ENCODE results near the gene RAB38. TPM values are rescaled to one million over a fixed set of nuclear protein-coding genes. Genes with fewer than 3 reads are reported as not detected.

RAB38 gene
- total and polyA plus RNA-seq, 2 experiments from 2014 or later, result 8.8 to 14.2 TPM

- TF ChIP-seq JUNB (IDR thresholded peaks at IDR 0.05; ENCODE audit: unreplicated experiment), result no peak
These were observed 21.1 kb upstream of the RAB38 start (continued) for GRCh38 chr11:88196393-88196792.

DNA sequence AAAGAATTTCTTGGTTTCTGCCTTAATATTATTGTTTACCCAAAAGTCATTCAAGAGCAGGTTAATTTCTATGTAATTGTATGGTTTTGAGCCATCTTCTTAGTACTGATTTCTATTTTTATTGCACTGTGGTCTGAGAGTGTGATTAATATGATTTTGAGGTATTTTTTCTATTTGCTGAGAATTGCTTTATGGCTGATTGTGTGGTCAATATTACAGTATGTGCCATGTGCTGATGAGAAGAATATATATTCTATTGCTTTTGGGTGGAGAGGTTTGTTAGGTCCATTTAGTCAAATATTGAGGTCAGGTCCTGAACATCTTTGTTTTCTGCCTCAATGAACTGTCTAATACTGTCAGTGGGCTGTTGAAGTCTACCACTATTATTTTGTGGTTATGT lies 20.7 kb upstream of the RAB38 start:
- no peaks in the 10 kb centered on the region for H3K9me2 ChIP-seq (ENCODE audit: insufficient read depth)
- no peaks in the 10 kb centered on the region for H3K36me3 ChIP-seq (ENCODE audit: insufficient read depth)
- H3K27me3 ChIP-seq (ENCODE audit: insufficient read depth), result no peaks in the 10 kb centered on the region
- Mint-ChIP-seq H3K27me3 (ENCODE audit: insufficient read depth, low read depth, poor library complexity) (peaks cover 2% of the 10 kb centered on the region), H3K9me3 (peaks cover 15% of the 10 kb centered on the region; the same call in 2 of the 3 replicates), H3K27ac (no peak overlapping the region), H3K36me3 (ENCODE audit: low read depth) (peaks cover 9% of the 10 kb centered on the region; the same call in 2 of the 3 replicates), H3K4me3 (no peak overlapping the region), H3K4me1 (no peaks in the 10 kb centered on the region)
- no peak for TF ChIP-seq EZH2phosphoT487 (IDR thresholded peaks at IDR 0.05; ENCODE audit: unreplicated experiment)
- no peak for TF ChIP-seq STAT1 (IDR thresholded peaks at IDR 0.05; ENCODE audit: unreplicated experiment)
- TF ChIP-seq REST (IDR thresholded peaks at IDR 0.05; ENCODE audit: unreplicated experiment), result no peak
- H3K4me1 ChIP-seq (ENCODE audit: insufficient read depth), result no peaks in the 10 kb centered on the region
- H3K4me2 ChIP-seq, result no peak overlapping the region
- H3K79me2 ChIP-seq (replicated peaks; ENCODE audit: insufficient read depth), result no peaks in the 10 kb centered on the region
- H3F3A ChIP-seq (replicated peaks; ENCODE audit: low read depth), result no peaks in the 10 kb centered on the region
- H2AFZ ChIP-seq, result no peak overlapping the region
- ATAC-seq, result no peak
- no peak overlapping the region for H3K27ac ChIP-seq (ENCODE audit: low read depth)
- H3K4me3 ChIP-seq, result no peak overlapping the region
- H4K20me1 ChIP-seq (replicated peaks; ENCODE audit: insufficient read depth), result no peaks in the 10 kb centered on the region
- DNase-seq (ENCODE audit: low spot score), result no peak

DNA sequence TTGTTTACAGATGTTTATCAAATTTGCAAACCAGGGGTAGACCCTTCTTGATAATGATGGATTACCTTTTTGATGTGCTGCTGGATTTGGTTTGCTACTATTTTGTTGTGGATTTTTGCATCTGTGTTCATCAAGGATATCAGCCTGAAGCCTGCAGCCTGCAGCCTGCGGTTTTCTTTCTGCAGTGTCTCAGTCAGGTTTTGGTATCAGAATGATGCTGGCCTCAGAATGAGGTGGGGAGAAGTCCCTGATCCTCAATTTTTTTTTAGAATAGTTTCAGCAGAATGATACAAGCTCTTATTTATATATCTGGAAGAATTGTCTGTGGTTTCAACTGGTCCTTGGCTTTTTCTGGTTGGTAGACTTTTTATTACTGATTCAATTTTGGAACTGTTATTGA lies 19.7 kb upstream of the RAB38 start:
- no peak overlapping the region for H3K27ac Mint-ChIP-seq
- no peak overlapping the region for H3K27ac ChIP-seq (ENCODE audit: low read depth)
- no peaks in the 10 kb centered on the region for H3K36me3 ChIP-seq (ENCODE audit: insufficient read depth)
- no peaks in the 10 kb centered on the region for H4K20me1 ChIP-seq (replicated peaks; ENCODE audit: insufficient read depth)
- peaks cover 2% of the 10 kb centered on the region for H3K27me3 Mint-ChIP-seq (ENCODE audit: insufficient read depth, low read depth, poor library complexity)
- H3K36me3 Mint-ChIP-seq (ENCODE audit: low read depth), result peaks cover 9% of the 10 kb centered on the region; the same call in 2 of the 3 replicates
- no peaks in the 10 kb centered on the region for H3K4me1 ChIP-seq (ENCODE audit: insufficient read depth)
- no peaks in the 10 kb centered on the region for H3K79me2 ChIP-seq (replicated peaks; ENCODE audit: insufficient read depth)
- H3K9me2 ChIP-seq (ENCODE audit: insufficient read depth), result no peaks in the 10 kb centered on the region
- peaks cover 15% of the 10 kb centered on the region; the same call in 2 of the 3 replicates for H3K9me3 Mint-ChIP-seq
- H3K4me3 Mint-ChIP-seq, result no peak overlapping the region
- no peak for DNase-seq (ENCODE audit: low spot score)
- no peak overlapping the region for H2AFZ ChIP-seq
- no peaks in the 10 kb centered on the region for H3K4me1 Mint-ChIP-seq
- H3F3A ChIP-seq (replicated peaks; ENCODE audit: low read depth), result no peaks in the 10 kb centered on the region
- H3K4me2 ChIP-seq, result no peak overlapping the region
- no peaks in the 10 kb centered on the region for H3K27me3 ChIP-seq (ENCODE audit: insufficient read depth)
- H3K4me3 ChIP-seq, result no peak overlapping the region
- no peak for ATAC-seq
- TF ChIP-seq NANOG (IDR thresholded peaks at IDR 0.05; ENCODE audit: borderline replicate concordance), result no peak
- TF ChIP-seq ZNF331 (CRISPR knock-in tag; IDR thresholded peaks at IDR 0.05; ENCODE audit: low read depth), result no peak
- no peak for TF ChIP-seq EZH2phosphoT487 (IDR thresholded peaks at IDR 0.05; ENCODE audit: unreplicated experiment)
- no peak for TF ChIP-seq POLR2AphosphoS5 (IDR thresholded peaks at IDR 0.05; ENCODE audit: low read depth)
- no peak for TF ChIP-seq EZH2 (IDR thresholded peaks at IDR 0.05; ENCODE audit: low read depth, unreplicated experiment)
- no peak for TF ChIP-seq STAT1 (IDR thresholded peaks at IDR 0.05; ENCODE audit: unreplicated experiment)
- no peak for TF ChIP-seq ZNF114 (CRISPR knock-in tag; IDR thresholded peaks at IDR 0.05)
- TF ChIP-seq REST (IDR thresholded peaks at IDR 0.05; ENCODE audit: unreplicated experiment), result no peak
- no peak for TF ChIP-seq CTCF (conservative IDR thresholded peaks at IDR 0.05; ENCODE audit: low read depth in 2 of 2)
- TF ChIP-seq ETS1 (IDR thresholded peaks at IDR 0.05), result no peak
- no peak for TF ChIP-seq JUNB (IDR thresholded peaks at IDR 0.05; ENCODE audit: unreplicated experiment)

Data from GM23338 (cell line).